HepG2 (cell line): ENCODE results near the gene KIF2B. TPM values are rescaled to one million over a fixed set of nuclear protein-coding genes. Genes with fewer than 3 reads are reported as not detected.

ENCODE experiments used
- ATAC-seq: fragments of 200-7000 bp; cut with Tn5 transposase; 3 replicates; pipeline ENCODE4 v1.9.1; 2020; ENCODE audit warnings: mild to moderate bottlenecking, moderate library complexity
- BruUV-seq: library from RNA; stranded (reverse); fragments of 400-500 nt; replicated peaks from 2 replicates; lab custom pipeline; 2021; lab: Mats Ljungman, UMichigan
- CTCF ChIA-PET: fragments of 300-600 bp; formaldehyde crosslinking; extraction: SDS; loops from one replicate; lab custom pipeline; 2021; ENCODE audit warnings: low total read pairs, inconsistent platforms, low intra/inter-chr PET ratio; lab: Yijun Ruan, JAX
- POLR2A ChIA-PET: fragments of 350-600 bp; sonication (Branson Sonifier 250); formaldehyde crosslinking; loops from one replicate; lab custom pipeline; 2020; ENCODE audit warnings: antibody characterized with exemption, inconsistent platforms; lab: Yijun Ruan, JAX
- DNase-seq: peaks from one replicate; pipeline ENCODE4 v3.0.0-alpha.2; 2015; ENCODE audit warnings: low spot score
- FAIRE-seq: peaks from 3 replicates; lab custom pipeline; 2011; peaks lifted over from hg19 to GRCh38; lab: Jason Lieb, UNC
- H2AFZ ChIP-seq: one replicate; pipeline ENCODE4 v1.6.1; 2011; ENCODE audit warnings: low read length, inconsistent platforms
- H3K27ac ChIP-seq: fragments of 300-600 bp; 3 replicates; pipeline ENCODE4 v1.8.0; 2011; ENCODE audit warnings: mixed run types, mild to moderate bottlenecking, mixed read lengths, low read length, inconsistent platforms; ENCODE audit not compliant: insufficient read depth; ENCODE audit errors: extremely low read length
- H3K27me3 ChIP-seq, 2 experiments: fragments of 200-600 bp in 1 of 2; 2 replicates in 1 of 2; 3 replicates in 1 of 2; pipeline versions ENCODE4 v1.6.0 to v1.8.0; 2011; ENCODE audit warnings: low read length in 2 of 2, mild to moderate bottlenecking in 2 of 2, moderate library complexity in 2 of 2, inconsistent platforms in 1 of 2; ENCODE audit not compliant: insufficient read depth in 2 of 2, control insufficient read depth in 1 of 2
- H3K36me3 ChIP-seq, 2 experiments: fragments of 200-600 bp in 1 of 2; replicated peaks in 1 of 2; 2 replicates in 1 of 2; 3 replicates in 1 of 2; pipeline versions ENCODE4 v1.5.1 to v1.8.0; 2011; ENCODE audit warnings: low read length in 2 of 2, inconsistent platforms in 1 of 2; ENCODE audit not compliant: insufficient read depth in 2 of 2, control insufficient read depth in 1 of 2
- H3K4me1 ChIP-seq: 2 replicates; pipeline ENCODE4 v1.5.1; 2012; ENCODE audit warnings: low read length, inconsistent platforms; ENCODE audit not compliant: insufficient read depth
- H3K4me2 ChIP-seq: 2 replicates; pipeline ENCODE4 v1.6.0; 2011; ENCODE audit warnings: low read depth, low read length, inconsistent platforms
- H3K4me3 ChIP-seq, 3 experiments: fragments of 200-600 bp in 1 of 3; sonication (generic), shearing (Covaris generic) in 1 of 3; replicated peaks in 1 of 3; 2 replicates each; pipeline ENCODE4 v1.5.1; 2011 to 2016; ENCODE audit warnings: low read length in 3 of 3, inconsistent platforms in 2 of 3, low read depth in 2 of 3, mild to moderate bottlenecking in 2 of 3, control low read depth in 1 of 3, mixed read lengths in 1 of 3; ENCODE audit not compliant: insufficient read depth in 1 of 3
- H3K79me2 ChIP-seq: one replicate; pipeline ENCODE4 v1.6.1; 2011; ENCODE audit warnings: low read length, inconsistent platforms; ENCODE audit not compliant: insufficient read depth
- H3K9ac ChIP-seq: 2 replicates; pipeline ENCODE4 v1.6.0; 2011; ENCODE audit warnings: mild to moderate bottlenecking, low read depth, low read length, inconsistent platforms; ENCODE audit not compliant: insufficient read depth
- H3K9me3 ChIP-seq: 2 replicates; pipeline ENCODE4 v1.5.1; 2012; ENCODE audit warnings: mild to moderate bottlenecking, low read length
- H4K20me1 ChIP-seq: 2 replicates; pipeline ENCODE4 v1.6.0; 2011; ENCODE audit warnings: inconsistent platforms, mild to moderate bottlenecking, low read length, moderate library complexity; ENCODE audit not compliant: insufficient read depth
- CTCF ChIP-seq: sonication (generic); formaldehyde crosslinking; IDR thresholded peaks from 2 replicates; pipeline ENCODE4 v1.5.0; 2020; ENCODE audit warnings: mild to moderate bottlenecking, missing genetic modification reagents, moderate library complexity
- FOXA1 ChIP-seq, 2 experiments: fragments of 450-650 bp in 1 of 2; sonication (generic) in 1 of 2; formaldehyde crosslinking in 1 of 2; IDR thresholded peaks; 2 replicates each; pipeline versions ENCODE4 v1.4.0 to v1.6.1; 2016 to 2020; ENCODE audit warnings: missing genetic modification reagents in 1 of 2
- HOXA7 ChIP-seq: sonication (generic); formaldehyde crosslinking; IDR thresholded peaks from 2 replicates; pipeline ENCODE4 v1.8.1; 2022; ENCODE audit warnings: mild to moderate bottlenecking, missing genetic modification reagents, moderate library complexity
- TFDP2 ChIP-seq: sonication (generic); formaldehyde crosslinking; IDR thresholded peaks from 2 replicates; pipeline ENCODE4 v1.4.0; 2020; ENCODE audit warnings: missing genetic modification reagents
- ZKSCAN1 ChIP-seq: fragments of 150-350 bp; IDR thresholded peaks from 2 replicates; pipeline ENCODE4 v1.6.1; 2014; ENCODE audit warnings: low read length
- ZNF501 ChIP-seq: sonication (generic); formaldehyde crosslinking; IDR thresholded peaks from 2 replicates; pipeline ENCODE4 v1.5.1; 2020; ENCODE audit warnings: mild to moderate bottlenecking, moderate library complexity, missing genetic modification reagents
- ZZZ3 ChIP-seq: sonication (generic); formaldehyde crosslinking; IDR thresholded peaks from 2 replicates; pipeline ENCODE4 v1.4.0; 2020; ENCODE audit warnings: missing genetic modification reagents, mild to moderate bottlenecking, borderline replicate concordance
- WGBS: methylation state at CpG from one replicate; pipeline ENCODE4 v1.1.6; 2017; ENCODE audit warnings: low lambda C conversion rate; 5-methylcytosine and 5-hydroxymethylcytosine counted together
- in situ Hi-C: cut with HindIII; loops from 2 replicates; pipeline ENCODE4 v1.10.0; 2017; ENCODE audit warnings: low pct_unique_long_range_greater_than_20kb; ENCODE audit not compliant: extremely low pct_ligation_motif_present
- intact Hi-C: fragments of 100-400 bp; cut with micrococcal nuclease; formaldehyde crosslinking; loops from one replicate; pipeline ENCODE4 v1.10.0; 2022; ENCODE audit not compliant: unreplicated experiment
- polyA plus RNA-seq, 8 experiments: library from polyadenylated mRNA; depleted of rRNA in 3 of 8; stranded (reverse) in 7 of 8; unstranded in 1 of 8; fragments of >200 nt; fragmentation: Illumina TruSeq in 4 of 8; extraction: Trizol in 4 of 8; gene quantifications; 2 replicates each; pipeline versions ENCODE4 v1.2.1 to v1.2.3, GENCODE V29; 2011 to 2016; ENCODE audit warnings: low read depth in 4 of 8, missing spikeins in 1 of 8, mixed read lengths in 1 of 8; ENCODE audit not compliant: insufficient read depth in 1 of 8
- total RNA-seq, 5 experiments: library from RNA; depleted of rRNA; stranded (reverse); fragments of >200 nt; fragmentation: Illumina TruSeq; extraction: Trizol; gene quantifications; 2 replicates each; pipeline ENCODE4 v1.2.3, GENCODE V29; 2016; ENCODE audit warnings: low read depth in 1 of 5

The KIF2B gene
- total and polyA plus RNA-seq, 2 of the 13 experiments (the other 11 are each of a cell fraction or from before 2014, with no cell fraction given), result not detected

GRCh38 chr17:53844491-53845107, 21.9 kb downstream of the KIF2B start:
- TF ChIP-seq CTCF (CRISPR knock-in tag) (no peak), ZNF501 (CRISPR knock-in tag) (no peak), HOXA7 (CRISPR knock-in tag) (no peak), TFDP2 (CRISPR knock-in tag) (no peak), ZKSCAN1 (no peak), FOXA1 (IDR thresholded peaks at IDR 0.05) (no peak), FOXA1 (CRISPR knock-in tag; IDR thresholded peaks at IDR 0.05) (no peak), ZZZ3 (CRISPR knock-in tag) (no peak)
- no peak overlapping the region for H3K9ac ChIP-seq
- H3K4me1 ChIP-seq, result no peaks in the 10 kb centered on the region
- DNase-seq (no peak), ATAC-seq (no peak), FAIRE-seq (no peak)
- no TSS peak for BruUV-seq
- WGBS, result 20% methylated on average over 5 of the region's 5 CpGs
- H4K20me1 ChIP-seq, result no peaks in the 10 kb centered on the region
- no peak overlapping the region for H2AFZ ChIP-seq
- no peaks in the 10 kb centered on the region for H3K27me3 ChIP-seq
- in situ Hi-C loops, result no loop called here
- no peak overlapping the region for H3K4me2 ChIP-seq
- H3K4me3 ChIP-seq, result no peak overlapping the region
- peaks cover 65% of the 10 kb centered on the region for H3K9me3 ChIP-seq
- ChIA-PET CTCF (no interaction called here), POLR2A (no interaction called here)
- no peaks in the 10 kb centered on the region for H3K79me2 ChIP-seq
- no peaks in the 10 kb centered on the region for H3K36me3 ChIP-seq
- intact Hi-C loops, result no loop called here
- H3K27ac ChIP-seq, result no peak overlapping the region
